Natural killer cell (primary cell): Measurements from ENCODE around the gene ABHD14A. TPM values are rescaled to one million over a fixed set of nuclear protein-coding genes. Genes with fewer than 3 reads are reported as not detected.
A peak's percentile ranks its signal among the peaks of the same experiment; 100 is the strongest.

Source experiments
- ATAC-seq, 3 donors: fragments of 150-1000 bp in 2 of 3; fragments of 200-7000 bp in 1 of 3; cut with Tn5 transposase; 1 replicate in 1 of 3; 2 replicates in 2 of 3; pipeline ENCODE4 v1.10.0; 2021; ENCODE audit warnings: mild to moderate bottlenecking in 2 of 3, moderate library complexity in 2 of 3
- DNase-seq, 2 donors: peaks; one replicate each; pipeline versions ENCODE4 v3.0.0 to v3.0.0-alpha.2; 2013 to 2021; ENCODE audit warnings: mixed read lengths in 1 of 2
- H3K27ac ChIP-seq: one replicate; pipeline ENCODE4 v1.5.1; 2013; ENCODE audit warnings: mild to moderate bottlenecking, low read length
- H3K27me3 ChIP-seq: one replicate; pipeline ENCODE4 v1.6.1; 2013; ENCODE audit warnings: low read length; ENCODE audit not compliant: control insufficient read depth, insufficient read depth
- H3K36me3 ChIP-seq: one replicate; pipeline ENCODE4 v1.6.1; 2013; ENCODE audit warnings: low read length; ENCODE audit not compliant: control insufficient read depth, insufficient read depth
- H3K4me1 ChIP-seq: one replicate; pipeline ENCODE4 v1.6.1; 2013; ENCODE audit warnings: low read length; ENCODE audit not compliant: control insufficient read depth, insufficient read depth
- H3K4me3 ChIP-seq: one replicate; pipeline ENCODE4 v1.5.1; 2013; ENCODE audit warnings: low read length
- H3K9me3 ChIP-seq: one replicate; pipeline ENCODE4 v1.6.1; 2013; ENCODE audit warnings: low read length; ENCODE audit not compliant: control insufficient read depth, insufficient read depth
- H3K27ac Mint-ChIP-seq, 2 donors: one replicate each; pipeline ENCODE4 v1.8.0; 2022; ENCODE audit warnings: mild to moderate bottlenecking in 2 of 2, mixed read lengths in 2 of 2, moderate library complexity in 1 of 2
- H3K27me3 Mint-ChIP-seq, 2 donors: one replicate each; pipeline ENCODE4 v1.8.0; 2022; ENCODE audit warnings: low read depth in 2 of 2, mixed read lengths in 2 of 2
- H3K36me3 Mint-ChIP-seq: one replicate; pipeline ENCODE4 v1.8.0; 2022; ENCODE audit warnings: mixed read lengths
- H3K4me1 Mint-ChIP-seq, 2 donors: one replicate each; pipeline ENCODE4 v1.8.0; 2022; ENCODE audit warnings: mixed read lengths in 2 of 2
- H3K4me3 Mint-ChIP-seq: one replicate; pipeline ENCODE4 v1.8.0; 2022; ENCODE audit warnings: mild to moderate bottlenecking, moderate library complexity, mixed read lengths
- H3K9me3 Mint-ChIP-seq, 2 donors: one replicate each; pipeline ENCODE4 v1.8.0; 2022; ENCODE audit warnings: mixed read lengths in 2 of 2
- WGBS: methylation state at CpG from one replicate; pipeline ENCODE4 v1.1.7; 2013; ENCODE audit warnings: missing lambda C conversion rate; ENCODE audit not compliant: insufficient coverage; 5-methylcytosine and 5-hydroxymethylcytosine counted together
- intact Hi-C: fragments of 100-400 bp; cut with micrococcal nuclease; formaldehyde crosslinking; loops from one replicate; pipeline ENCODE4 v1.14.2; 2022
- total RNA-seq, 4 donors: library from RNA; stranded (reverse); fragments of 120-200 nt in 1 of 4; gene quantifications; one replicate each; pipeline versions ENCODE4 v1.2.3 to v1.2.4, GENCODE V29; 2013 to 2022
- TF ChIP-seq, protein P1 (sequence below): fragments of 200-600 bp; IDR thresholded peaks from one replicate; pipeline ENCODE4 v1.8.0; 2022; ENCODE audit warnings: antibody characterized with exemption

Gene ABHD14A
- total RNA-seq, 3 donors from 2014 or later (not counting 1 experiment from before 2014, with no cell fraction given), result 12.0 to 14.7 (median 13.4) TPM

DNA sequence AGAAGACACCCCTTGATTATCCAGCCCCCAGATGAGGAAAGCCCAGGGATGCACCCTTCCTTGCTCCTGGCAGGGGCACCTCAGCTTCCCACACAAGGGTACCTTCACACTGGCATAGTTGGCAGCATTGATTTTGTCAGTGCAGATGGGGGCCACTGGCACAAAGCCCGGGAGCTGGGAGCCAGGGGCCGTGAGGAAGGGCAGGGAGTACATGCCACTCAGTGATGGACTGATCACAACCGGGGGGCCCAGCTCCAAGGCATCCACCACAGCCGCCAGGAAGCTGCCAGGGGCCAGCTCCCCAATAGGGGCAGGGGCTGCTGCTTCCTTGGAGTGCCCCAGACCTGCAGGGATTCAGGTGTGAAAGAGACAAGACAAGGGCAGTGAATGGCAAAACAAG is 5.0 kb upstream of the ABHD14A start:
- Histone ChIP-seq H3K4me3 (no peak overlapping the region), H3K9me3 (no peaks in the 10 kb centered on the region), H3K27me3 (peaks cover 3% of the 10 kb centered on the region), H3K36me3 (no peaks in the 10 kb centered on the region), H3K4me1 (peaks cover 35% of the 10 kb centered on the region), H3K27ac (no peak overlapping the region)
- Mint-ChIP-seq H3K4me1 (peaks cover 12 to 45% of the 10 kb centered on the region in 2 donors), H3K9me3 (no peaks in the 10 kb centered on the region), H3K27ac (no peak overlapping the region), H3K4me3 (no peak overlapping the region), H3K27me3 (peaks cover 0 to 6% of the 10 kb centered on the region in 2 donors), H3K36me3 (no peaks in the 10 kb centered on the region)
- 90% methylated on average over 4 of the region's 4 CpGs for WGBS
- TF ChIP-seq, protein P1, sequence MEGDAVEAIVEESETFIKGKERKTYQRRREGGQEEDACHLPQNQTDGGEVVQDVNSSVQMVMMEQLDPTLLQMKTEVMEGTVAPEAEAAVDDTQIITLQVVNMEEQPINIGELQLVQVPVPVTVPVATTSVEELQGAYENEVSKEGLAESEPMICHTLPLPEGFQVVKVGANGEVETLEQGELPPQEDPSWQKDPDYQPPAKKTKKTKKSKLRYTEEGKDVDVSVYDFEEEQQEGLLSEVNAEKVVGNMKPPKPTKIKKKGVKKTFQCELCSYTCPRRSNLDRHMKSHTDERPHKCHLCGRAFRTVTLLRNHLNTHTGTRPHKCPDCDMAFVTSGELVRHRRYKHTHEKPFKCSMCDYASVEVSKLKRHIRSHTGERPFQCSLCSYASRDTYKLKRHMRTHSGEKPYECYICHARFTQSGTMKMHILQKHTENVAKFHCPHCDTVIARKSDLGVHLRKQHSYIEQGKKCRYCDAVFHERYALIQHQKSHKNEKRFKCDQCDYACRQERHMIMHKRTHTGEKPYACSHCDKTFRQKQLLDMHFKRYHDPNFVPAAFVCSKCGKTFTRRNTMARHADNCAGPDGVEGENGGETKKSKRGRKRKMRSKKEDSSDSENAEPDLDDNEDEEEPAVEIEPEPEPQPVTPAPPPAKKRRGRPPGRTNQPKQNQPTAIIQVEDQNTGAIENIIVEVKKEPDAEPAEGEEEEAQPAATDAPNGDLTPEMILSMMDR, result no peak
- no peak for DNase-seq
- intact Hi-C loops, result no loop called here
- no peak for ATAC-seq

GRCh38 chr3:51970606-51971300 is 4.1 kb upstream of the ABHD14A start:
- Histone ChIP-seq H3K36me3 (no peaks in the 10 kb centered on the region), H3K4me3 (no peak overlapping the region), H3K4me1 (peaks cover 41% of the 10 kb centered on the region), H3K9me3 (no peaks in the 10 kb centered on the region), H3K27ac (no peak overlapping the region), H3K27me3 (no peaks in the 10 kb centered on the region)
- Mint-ChIP-seq H3K36me3 (no peaks in the 10 kb centered on the region), H3K4me1 (peaks cover 18 to 46% of the 10 kb centered on the region in 2 donors), H3K27me3 (no peaks in the 10 kb centered on the region), H3K4me3 (peak overlapping the region; percentile 3), H3K27ac (no peak overlapping the region), H3K9me3 (no peaks in the 10 kb centered on the region)
- no peak for DNase-seq
- TF ChIP-seq, protein P1, result no peak
- no peak for ATAC-seq
- intact Hi-C loops, result no loop called here
- WGBS, result 88% methylated on average over 6 of the region's 6 CpGs

- Mint-ChIP-seq H3K9me3 (no peaks in the 10 kb centered on the region), H3K36me3 (no peaks in the 10 kb centered on the region), H3K4me3 (no peak overlapping the region), H3K27me3 (no peaks in the 10 kb centered on the region), H3K27ac (no peak overlapping the region), H3K4me1 (peaks cover 18 to 45% of the 10 kb centered on the region in 2 donors)
- WGBS, result 91% methylated on average over 11 of the region's 11 CpGs
- ATAC-seq (no peak), DNase-seq (no peak)
- intact Hi-C loops, result no loop called here
- no peaks in the 10 kb centered on the region for H3K27me3 ChIP-seq
- H3K27ac ChIP-seq, result no peak overlapping the region
- H3K9me3 ChIP-seq, result no peaks in the 10 kb centered on the region
- TF ChIP-seq, protein P1, result no peak
- H3K36me3 ChIP-seq, result no peaks in the 10 kb centered on the region
- no peak overlapping the region for H3K4me3 ChIP-seq
- H3K4me1 ChIP-seq, result peaks cover 45% of the 10 kb centered on the region
Observed at GRCh38 chr3:51971350-51971749, 3.5 kb upstream of the ABHD14A start.
